GM06990 (cell line): ENCODE measurements around the gene IL36A.

ENCODE experiments used
- DNase-seq: peaks from one replicate; pipeline ENCODE4 v3.0.0-alpha.2; 2011; ENCODE audit not compliant: insufficient read length; ENCODE audit errors: extremely low read depth
- H3K27me3 ChIP-seq: replicated peaks from 2 replicates; pipeline ENCODE4 v1.6.0; 2011; ENCODE audit warnings: low read length; ENCODE audit not compliant: control insufficient read depth, insufficient read depth
- H3K36me3 ChIP-seq: 2 replicates; pipeline ENCODE4 v1.5.1; 2011; ENCODE audit warnings: low read length; ENCODE audit not compliant: control insufficient read depth, insufficient read depth
- H3K4me3 ChIP-seq: replicated peaks from 2 replicates; pipeline ENCODE4 v1.5.1; 2011; ENCODE audit warnings: low read depth, mild to moderate bottlenecking, control low read depth, low read length
- TF ChIP-seq, protein P1 (sequence below): IDR thresholded peaks from 2 replicates; pipeline ENCODE4 v1.5.1; 2011; ENCODE audit warnings: low read length, control low read depth, mild to moderate bottlenecking, inconsistent platforms; ENCODE audit not compliant: insufficient read depth, poor library complexity, severe bottlenecking

IL36A gene

GRCh38 chr2:113025737-113026136, 20.5 kb downstream of the IL36A start:
- DNase-seq: no peak
- H3K27me3 ChIP-seq: peaks cover 2% of the 10 kb centered on the region; the same call in 1 of the 2 replicates
- TF ChIP-seq, protein P1, sequence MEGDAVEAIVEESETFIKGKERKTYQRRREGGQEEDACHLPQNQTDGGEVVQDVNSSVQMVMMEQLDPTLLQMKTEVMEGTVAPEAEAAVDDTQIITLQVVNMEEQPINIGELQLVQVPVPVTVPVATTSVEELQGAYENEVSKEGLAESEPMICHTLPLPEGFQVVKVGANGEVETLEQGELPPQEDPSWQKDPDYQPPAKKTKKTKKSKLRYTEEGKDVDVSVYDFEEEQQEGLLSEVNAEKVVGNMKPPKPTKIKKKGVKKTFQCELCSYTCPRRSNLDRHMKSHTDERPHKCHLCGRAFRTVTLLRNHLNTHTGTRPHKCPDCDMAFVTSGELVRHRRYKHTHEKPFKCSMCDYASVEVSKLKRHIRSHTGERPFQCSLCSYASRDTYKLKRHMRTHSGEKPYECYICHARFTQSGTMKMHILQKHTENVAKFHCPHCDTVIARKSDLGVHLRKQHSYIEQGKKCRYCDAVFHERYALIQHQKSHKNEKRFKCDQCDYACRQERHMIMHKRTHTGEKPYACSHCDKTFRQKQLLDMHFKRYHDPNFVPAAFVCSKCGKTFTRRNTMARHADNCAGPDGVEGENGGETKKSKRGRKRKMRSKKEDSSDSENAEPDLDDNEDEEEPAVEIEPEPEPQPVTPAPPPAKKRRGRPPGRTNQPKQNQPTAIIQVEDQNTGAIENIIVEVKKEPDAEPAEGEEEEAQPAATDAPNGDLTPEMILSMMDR: no peak
- no peaks in the 10 kb centered on the region for H3K36me3 ChIP-seq
- H3K4me3 ChIP-seq: no peak overlapping the region

DNA sequence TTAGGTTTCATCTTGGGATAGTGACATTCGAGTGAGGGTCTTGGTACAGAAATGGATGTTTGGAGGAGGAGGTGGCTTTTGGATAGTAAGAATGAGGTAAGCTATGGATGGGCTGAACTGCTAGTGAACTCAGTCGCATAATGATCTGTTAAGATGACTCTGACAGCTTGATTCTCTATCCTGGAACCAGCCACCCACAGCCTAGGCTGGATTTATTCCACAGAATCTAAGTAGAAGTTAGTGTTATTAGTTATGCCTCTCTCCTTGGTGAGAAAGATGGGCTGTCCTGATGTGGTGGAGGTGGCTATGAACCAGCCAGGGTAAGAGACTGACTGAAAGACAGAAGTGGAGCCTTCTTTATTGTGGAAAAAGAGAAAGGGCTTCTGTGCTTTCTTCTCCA, 22.4 kb downstream of the IL36A start:
- H3K27me3 ChIP-seq: peaks cover 2% of the 10 kb centered on the region; the same call in 1 of the 2 replicates
- TF ChIP-seq, protein P1: no peak
- no peaks in the 10 kb centered on the region for H3K36me3 ChIP-seq
- no peak for DNase-seq
- no peak overlapping the region for H3K4me3 ChIP-seq

DNA sequence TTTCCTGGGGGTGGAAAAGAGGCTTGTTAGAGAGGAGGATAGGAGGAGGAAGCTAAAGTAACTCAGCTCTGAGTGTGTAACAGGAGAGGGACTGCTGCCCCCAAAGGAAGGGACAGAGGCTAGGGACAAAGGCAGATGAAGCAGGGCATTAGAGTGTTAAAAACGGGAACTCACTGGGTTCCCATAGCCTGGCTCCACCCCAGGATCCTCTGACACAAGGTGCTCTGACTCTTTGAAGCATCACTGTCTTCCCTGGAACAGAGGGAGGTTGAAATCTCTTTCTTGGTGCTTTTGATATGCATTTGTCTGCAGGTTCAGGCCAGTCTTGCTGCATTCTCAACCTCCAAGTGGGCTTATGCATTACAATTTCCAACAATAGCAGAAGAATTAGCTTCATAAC, 22.9 kb downstream of the IL36A start:
- Histone ChIP-seq H3K36me3 (no peaks in the 10 kb centered on the region), H3K27me3 (peaks cover 2% of the 10 kb centered on the region; the same call in 1 of the 2 replicates), H3K4me3 (no peak overlapping the region)
- TF ChIP-seq, protein P1: no peak
- DNase-seq: no peak

- TF ChIP-seq, protein P1: no peak
- Histone ChIP-seq H3K27me3 (no peaks in the 10 kb centered on the region; the same call in 1 of the 2 replicates), H3K4me3 (no peak overlapping the region), H3K36me3 (no peaks in the 10 kb centered on the region)
- no peak for DNase-seq
Observed at GRCh38 chr2:113032737-113033136, 27.5 kb downstream of the IL36A start.

DNA sequence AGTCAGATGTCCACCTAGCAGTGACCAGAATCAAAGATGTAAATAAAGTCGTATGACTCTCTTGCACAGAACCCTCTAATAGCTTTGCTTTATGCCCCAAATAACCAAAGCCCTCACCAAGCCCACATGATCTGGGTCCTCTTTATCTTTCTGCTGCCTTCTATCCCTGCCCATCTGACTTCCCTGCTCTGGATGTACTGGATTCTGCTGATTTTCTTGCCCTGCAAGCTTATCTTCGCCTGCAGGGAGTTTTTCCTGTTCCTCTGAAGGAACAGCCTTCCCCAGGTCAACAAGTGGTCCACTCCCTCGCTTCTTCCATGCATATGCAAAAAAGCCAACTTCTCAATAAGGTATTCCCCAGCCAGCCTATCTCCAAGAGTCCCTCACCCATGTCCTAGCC, 28.8 kb downstream of the IL36A start:
- no peak for DNase-seq
- TF ChIP-seq, protein P1: no peak
- H3K27me3 ChIP-seq: no peaks in the 10 kb centered on the region; the same call in 1 of the 2 replicates
- no peak overlapping the region for H3K4me3 ChIP-seq
- H3K36me3 ChIP-seq: no peaks in the 10 kb centered on the region

GRCh38 chr2:113036763-113037162, 31.5 kb downstream of the IL36A start:
- DNase-seq: no peak
- Histone ChIP-seq H3K4me3 (no peak overlapping the region), H3K36me3 (no peaks in the 10 kb centered on the region), H3K27me3 (no peaks in the 10 kb centered on the region; the same call in 1 of the 2 replicates)
- TF ChIP-seq, protein P1: no peak
